DMS79 (cell line): ENCODE data around the gene OR51S1.
"Not testable (repeated sequence)": the region's sequence is repeated elsewhere in the genome, so short reads cannot be mapped to it uniquely, and the experiment has no call there.

Source experiments
- DNase-seq: peaks from one replicate; lab custom pipeline; 2025; lab: John Stamatoyannopoulos, UW

OR51S1 gene

DNA sequence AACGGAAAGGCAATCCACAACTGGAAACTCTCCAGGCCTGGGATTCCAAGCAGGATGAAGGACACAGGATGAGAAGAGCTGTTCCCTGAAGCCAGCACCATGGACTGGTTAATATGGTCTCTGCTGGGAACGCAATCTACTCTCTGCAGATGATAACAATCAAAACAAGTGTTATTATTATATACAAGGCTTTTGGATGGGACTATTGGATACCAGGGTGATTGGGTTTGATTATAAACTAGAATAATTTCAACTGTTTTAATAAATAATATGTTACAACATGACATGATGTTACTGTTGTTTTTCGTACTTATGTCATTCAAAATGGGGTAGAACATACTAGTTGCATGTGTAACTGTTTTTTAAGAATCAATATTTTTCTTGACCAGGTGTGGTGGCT, 44.7 kb downstream of the OR51S1 start, which contains the start of gene OR52R1:
Gene OR52R1, minus strand, starts transcription at position 101 of the 400 bp plus-strand sequence. Its CDS starts 0 bp downstream, at position 101.
- no peak for DNase-seq

DNA sequence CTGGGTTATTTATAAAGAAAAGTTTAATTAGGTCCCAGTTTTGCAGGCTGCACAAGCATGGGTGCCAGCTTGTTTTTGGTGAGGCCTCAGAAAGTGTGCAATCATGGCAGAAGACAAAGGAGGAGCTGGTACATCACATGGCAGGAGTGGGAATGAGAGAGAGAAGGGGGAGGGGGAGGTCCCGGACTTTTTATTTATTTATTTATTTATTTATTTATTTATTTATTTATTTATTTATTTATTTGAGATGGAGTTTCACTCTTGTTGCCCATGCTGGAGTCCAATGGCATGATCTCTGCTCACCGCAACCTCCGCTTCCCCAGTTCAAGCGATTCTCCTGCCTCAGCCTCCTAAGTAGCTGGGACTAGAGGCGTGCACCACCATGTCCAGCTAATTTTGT, 47.7 kb downstream of the OR51S1 start:
- not testable (repeated sequence) for DNase-seq

DNA sequence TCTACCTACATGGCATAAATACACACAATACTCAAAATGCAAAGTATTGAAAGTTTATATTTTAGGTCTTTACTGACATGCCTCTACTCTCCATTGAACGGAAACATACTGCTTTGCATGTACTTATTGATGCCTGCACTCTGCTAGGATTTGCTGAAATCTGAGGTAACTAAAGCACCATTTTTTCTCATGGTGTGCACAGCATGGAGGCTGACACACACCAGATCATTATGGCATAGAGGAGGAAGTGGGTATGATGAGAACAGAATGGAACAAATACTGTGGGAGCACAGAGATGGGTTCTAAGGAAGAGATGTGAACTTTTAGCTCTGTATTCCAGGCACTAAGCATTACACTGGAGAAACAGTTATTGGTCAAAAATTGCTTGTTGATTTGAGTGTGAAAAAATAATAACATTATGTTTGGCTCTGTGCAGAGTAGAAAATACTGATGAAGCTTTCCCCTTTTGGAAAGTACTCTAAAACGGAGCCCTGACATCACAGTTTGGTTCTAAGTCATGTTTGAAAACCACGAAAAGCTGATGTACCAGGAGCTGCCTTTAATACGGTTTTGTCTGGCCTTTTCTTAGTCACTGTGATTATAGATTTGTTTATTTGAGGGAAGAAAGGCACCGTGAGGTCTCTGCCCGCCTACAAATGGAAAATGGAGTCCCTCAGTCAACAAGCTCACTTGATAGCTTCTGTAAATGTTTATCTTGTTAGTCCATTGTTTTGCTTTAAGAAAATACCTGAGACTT, 50.4 kb downstream of the OR51S1 start:
- no peak for DNase-seq
